ENCODE results near the gene NSRP1. TPM values are rescaled to one million over a fixed set of nuclear protein-coding genes. Genes with fewer than 3 reads are reported as not detected.

NSRP1 gene
- total RNA-seq, 4 donors from 2014 or later: 16.2 to 60.2 (median 42.7) TPM

DNA sequence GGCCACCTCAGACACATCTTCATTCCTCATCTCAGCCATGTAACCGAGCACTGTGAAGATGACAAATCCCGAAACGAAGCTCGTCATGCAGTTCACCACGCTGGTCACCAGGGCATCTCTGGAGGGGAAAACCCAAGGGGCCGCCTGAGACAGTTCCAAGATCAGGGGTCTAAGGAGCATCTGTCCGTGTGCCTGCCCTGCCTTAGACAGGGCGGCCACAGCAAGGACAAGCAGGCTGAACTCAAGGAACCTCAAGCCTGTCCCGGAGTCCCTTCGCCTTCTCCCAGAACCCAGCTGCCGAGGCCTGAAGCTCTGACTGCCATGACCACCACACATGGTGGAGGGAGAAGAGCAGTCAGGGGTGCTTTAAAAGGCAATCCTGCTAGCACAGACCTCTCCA is 96.1 kb downstream of the NSRP1 start:
- TF ChIP-seq POLR2AphosphoS5 (IDR thresholded peaks at IDR 0.05) (no peak), POLR2A (IDR thresholded peaks at IDR 0.05) (no peak), EP300 (IDR thresholded peaks at IDR 0.05; ENCODE audit: low read depth) (no peak)
- TF ChIP-seq, protein P1, sequence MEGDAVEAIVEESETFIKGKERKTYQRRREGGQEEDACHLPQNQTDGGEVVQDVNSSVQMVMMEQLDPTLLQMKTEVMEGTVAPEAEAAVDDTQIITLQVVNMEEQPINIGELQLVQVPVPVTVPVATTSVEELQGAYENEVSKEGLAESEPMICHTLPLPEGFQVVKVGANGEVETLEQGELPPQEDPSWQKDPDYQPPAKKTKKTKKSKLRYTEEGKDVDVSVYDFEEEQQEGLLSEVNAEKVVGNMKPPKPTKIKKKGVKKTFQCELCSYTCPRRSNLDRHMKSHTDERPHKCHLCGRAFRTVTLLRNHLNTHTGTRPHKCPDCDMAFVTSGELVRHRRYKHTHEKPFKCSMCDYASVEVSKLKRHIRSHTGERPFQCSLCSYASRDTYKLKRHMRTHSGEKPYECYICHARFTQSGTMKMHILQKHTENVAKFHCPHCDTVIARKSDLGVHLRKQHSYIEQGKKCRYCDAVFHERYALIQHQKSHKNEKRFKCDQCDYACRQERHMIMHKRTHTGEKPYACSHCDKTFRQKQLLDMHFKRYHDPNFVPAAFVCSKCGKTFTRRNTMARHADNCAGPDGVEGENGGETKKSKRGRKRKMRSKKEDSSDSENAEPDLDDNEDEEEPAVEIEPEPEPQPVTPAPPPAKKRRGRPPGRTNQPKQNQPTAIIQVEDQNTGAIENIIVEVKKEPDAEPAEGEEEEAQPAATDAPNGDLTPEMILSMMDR (IDR thresholded peaks at IDR 0.05): no peak
- intact Hi-C loops (cut with DNase I; ENCODE audit: low total_unique reads): no loop called here
- in situ Hi-C loops (cut with MboI; ENCODE audit: low pct_ligation_motif_present in 1 of 4, low pct_unique_long_range_greater_than_20kb in 1 of 4, low sequenced_read_pairs in 3 of 4): no loop called here
- 92% methylated on average over 11 of the region's 11 CpGs; no CpG with 5 or more reads in 1 of the 2 donors for WGBS, 2 donors (ENCODE audit: low coverage in 1 of 2)
- no peaks in the 10 kb centered on the region for H3K27me3 ChIP-seq
- H3K4me3 ChIP-seq: no peak overlapping the region
- no peaks in the 10 kb centered on the region for H3K4me1 ChIP-seq
- no peaks in the 10 kb centered on the region for H3K36me3 ChIP-seq
- no peaks in the 10 kb centered on the region for H3K9me3 ChIP-seq
- H3K27ac ChIP-seq: no peak overlapping the region
- DNase-seq: no peak

DNA sequence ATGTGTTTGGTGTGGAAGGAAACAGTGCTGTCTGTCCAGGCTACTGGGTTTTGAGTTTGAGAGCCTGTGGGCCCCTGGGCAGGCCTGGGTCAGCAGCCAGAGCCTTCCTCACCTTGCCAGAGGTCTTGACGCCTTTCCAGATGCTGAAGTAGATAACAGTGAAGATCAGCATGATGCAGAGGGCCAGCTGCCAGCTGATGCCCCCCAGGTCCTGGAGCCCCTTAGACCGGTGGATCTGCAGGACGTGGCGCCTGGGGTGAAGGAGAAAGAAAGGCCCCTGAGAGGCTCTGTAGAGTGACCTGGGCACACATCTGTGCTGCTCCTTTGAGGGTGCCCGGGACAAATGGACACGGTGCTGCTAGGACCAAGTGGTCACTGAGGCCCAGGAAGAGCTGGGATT is 100.4 kb downstream of the NSRP1 start:
- H3K4me1 ChIP-seq: no peaks in the 10 kb centered on the region
- in situ Hi-C loops (cut with MboI; ENCODE audit: low pct_ligation_motif_present in 1 of 4, low pct_unique_long_range_greater_than_20kb in 1 of 4, low sequenced_read_pairs in 3 of 4) (no loop called here), intact Hi-C loops (cut with DNase I; ENCODE audit: low total_unique reads) (no loop called here)
- 94% methylated on average over 6 of the region's 6 CpGs; no CpG with 5 or more reads in 1 of the 2 donors for WGBS, 2 donors (ENCODE audit: low coverage in 1 of 2)
- H3K27ac ChIP-seq: no peak overlapping the region
- no peaks in the 10 kb centered on the region for H3K27me3 ChIP-seq
- no peak for DNase-seq
- TF ChIP-seq EP300 (IDR thresholded peaks at IDR 0.05; ENCODE audit: low read depth) (no peak), POLR2AphosphoS5 (IDR thresholded peaks at IDR 0.05) (no peak), POLR2A (IDR thresholded peaks at IDR 0.05) (no peak)
- TF ChIP-seq, protein P1 (IDR thresholded peaks at IDR 0.05): no peak
- H3K4me3 ChIP-seq: no peak overlapping the region
- H3K36me3 ChIP-seq: no peaks in the 10 kb centered on the region
- no peaks in the 10 kb centered on the region for H3K9me3 ChIP-seq

DNA sequence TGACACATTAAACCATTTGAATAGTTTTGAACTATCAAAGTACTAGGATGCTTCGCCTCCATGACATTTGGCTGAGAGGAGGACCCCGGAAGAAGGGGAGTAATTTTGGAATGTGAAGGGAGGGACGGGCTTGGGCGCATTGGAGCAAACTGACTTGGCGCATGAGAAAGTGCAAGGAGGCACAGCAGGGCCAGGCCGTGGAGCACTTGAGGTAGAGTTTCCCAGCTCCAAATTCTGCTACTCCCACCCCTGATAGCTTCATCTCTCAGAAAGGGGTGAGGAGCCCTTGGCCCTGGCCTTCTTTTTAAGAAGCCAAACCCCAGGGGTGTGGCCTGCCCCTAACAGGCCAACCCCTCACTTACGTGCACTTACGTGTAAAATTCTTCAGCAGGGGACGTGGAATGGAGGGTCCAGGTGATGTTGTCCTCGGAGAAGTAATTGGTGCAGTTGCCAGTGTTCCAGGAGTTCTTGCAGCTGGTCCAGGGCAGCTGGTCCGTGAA is 101.2 kb downstream of the NSRP1 start:
- in situ Hi-C loops (cut with MboI; ENCODE audit: low pct_ligation_motif_present in 1 of 4, low pct_unique_long_range_greater_than_20kb in 1 of 4, low sequenced_read_pairs in 3 of 4) (no loop called here), intact Hi-C loops (cut with DNase I; ENCODE audit: low total_unique reads) (loop anchor here (2.0 kb wide), 1 partner anchor 25 kb away; no protein-coding TSS in a partner anchor)
- TF ChIP-seq, protein P1 (IDR thresholded peaks at IDR 0.05): no peak
- TF ChIP-seq EP300 (IDR thresholded peaks at IDR 0.05; ENCODE audit: low read depth) (no peak), POLR2A (IDR thresholded peaks at IDR 0.05) (no peak), POLR2AphosphoS5 (IDR thresholded peaks at IDR 0.05) (no peak)
- Histone ChIP-seq H3K27ac (no peak overlapping the region), H3K36me3 (no peaks in the 10 kb centered on the region), H3K9me3 (no peaks in the 10 kb centered on the region), H3K27me3 (no peaks in the 10 kb centered on the region), H3K4me1 (no peaks in the 10 kb centered on the region), H3K4me3 (no peak overlapping the region)
- WGBS, 2 donors (ENCODE audit: low coverage in 1 of 2): 95 to 100% methylated on average over 6 to 11 of the region's 11 CpGs
- DNase-seq: no peak

DNA sequence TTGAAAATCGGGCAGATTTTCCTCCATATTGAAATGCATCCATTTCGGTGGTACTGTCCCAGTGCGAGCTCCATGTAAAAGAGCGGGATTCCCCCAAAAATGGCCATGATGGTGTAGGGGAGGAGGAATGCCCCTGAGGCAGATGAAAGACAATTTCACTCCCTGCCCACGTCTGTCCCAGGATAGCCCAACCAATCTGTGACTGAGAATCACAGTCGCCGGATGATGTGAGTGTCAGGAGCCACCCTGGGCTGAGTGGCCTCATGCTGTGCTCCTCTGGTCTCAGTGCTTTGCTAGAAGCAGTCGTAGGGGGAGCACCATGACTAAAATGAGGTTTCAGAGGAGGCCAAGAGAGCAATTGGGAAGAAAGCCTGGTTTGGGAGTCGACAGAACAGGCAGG is 102.2 kb downstream of the NSRP1 start:
- Histone ChIP-seq H3K4me3 (no peak overlapping the region), H3K4me1 (no peaks in the 10 kb centered on the region), H3K36me3 (no peaks in the 10 kb centered on the region), H3K27ac (no peak overlapping the region), H3K9me3 (no peaks in the 10 kb centered on the region), H3K27me3 (no peaks in the 10 kb centered on the region)
- DNase-seq: no peak
- in situ Hi-C loops (cut with MboI; ENCODE audit: low pct_ligation_motif_present in 1 of 4, low pct_unique_long_range_greater_than_20kb in 1 of 4, low sequenced_read_pairs in 3 of 4) (no loop called here), intact Hi-C loops (cut with DNase I; ENCODE audit: low total_unique reads) (loop anchor here (2.0 kb wide), 1 partner anchor 26 kb away; no protein-coding TSS in a partner anchor)
- TF ChIP-seq, protein P1 (IDR thresholded peaks at IDR 0.05): no peak
- no peak for TF ChIP-seq POLR2AphosphoS5 (IDR thresholded peaks at IDR 0.05)
- no peak for TF ChIP-seq POLR2A (IDR thresholded peaks at IDR 0.05)
- no peak for TF ChIP-seq EP300 (IDR thresholded peaks at IDR 0.05; ENCODE audit: low read depth)
- 79 to 90% methylated on average over 7 to 9 of the region's 9 CpGs for WGBS, 2 donors (ENCODE audit: low coverage in 1 of 2)
